ENCODE measurements around the gene HSF4. TPM values are rescaled to one million over a fixed set of nuclear protein-coding genes. Genes with fewer than 3 reads are reported as not detected.

HSF4 gene
- total and polyA plus RNA-seq, 7 experiments from 2014 or later = 9.9 to 150 (median 15.5) TPM; not detected in 2

DNA sequence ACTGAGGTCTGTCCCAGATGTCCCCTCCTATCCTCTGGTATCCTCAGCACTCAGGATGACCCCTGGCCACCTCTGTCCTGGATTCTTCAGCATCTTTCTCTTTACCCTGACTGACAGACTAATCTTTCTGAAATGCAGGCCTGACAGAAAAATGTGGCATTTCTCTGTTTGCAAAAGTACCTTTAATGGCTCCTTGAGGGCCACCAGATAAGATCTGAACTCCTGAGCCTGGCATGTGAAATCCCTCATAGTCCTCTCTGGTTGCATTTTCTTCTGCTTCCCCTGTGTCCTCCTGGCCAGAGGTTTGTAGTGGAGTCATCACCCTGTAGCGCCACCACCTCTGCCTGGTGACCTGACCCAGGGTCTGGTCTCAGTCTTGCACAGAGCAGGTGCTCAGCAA is 32.3 kb downstream of the HSF4 start:
- peaks cover 5 to 27% (median 10%) of the 10 kb centered on the region in 5 donors for H3K36me3 Mint-ChIP-seq
- peaks cover 7 to 71% (median 26%) of the 10 kb centered on the region in 3 experiments for H3K36me3 ChIP-seq (ENCODE audit: control insufficient read depth in 2 of 3, insufficient read depth in 3 of 3, low read length in 3 of 3)

GRCh38 chr16:67197704-67198103 is 33.2 kb downstream of the HSF4 start:
- H3K27me3 Mint-ChIP-seq = no peaks in the 10 kb centered on the region
- no peaks in the 10 kb centered on the region for H3K27me3 ChIP-seq (ENCODE audit: control insufficient read depth in 2 of 2, insufficient read depth in 2 of 2, low read length in 2 of 2)
- ATAC-seq (no peak), DNase-seq (no peak)
- H3K4me1 Mint-ChIP-seq = peaks cover 17 to 42% (median 33%) of the 10 kb centered on the region in 7 donors
- peak overlapping the region in 2 of 9 donors; percentile 12 to 67 for H3K27ac Mint-ChIP-seq
- POLR2A ChIA-PET = interaction anchor here (1.3 kb wide), 2 partner anchors 11 to 29 kb away, joined by 5 read pairs; partner anchors contain the start of gene TMEM208
- H3K4me1 ChIP-seq (ENCODE audit: control insufficient read depth in 2 of 2, insufficient read depth in 2 of 2, low read length in 2 of 2) = peaks cover 15 to 16% of the 10 kb centered on the region in 2 donors
- peaks cover 7 to 80% (median 26%) of the 10 kb centered on the region in 3 experiments for H3K36me3 ChIP-seq (ENCODE audit: control insufficient read depth in 2 of 3, insufficient read depth in 3 of 3, low read length in 3 of 3)
- H3K36me3 Mint-ChIP-seq = peaks cover 5 to 24% (median 10%) of the 10 kb centered on the region in 5 donors
- H3K4me3 Mint-ChIP-seq = no peak overlapping the region
- no peak overlapping the region for H3K4me3 ChIP-seq (ENCODE audit: low read length)
- H3K9me3 ChIP-seq (ENCODE audit: control insufficient read depth in 2 of 3, low read length in 3 of 3) = no peaks in the 10 kb centered on the region
- H3K27ac ChIP-seq (ENCODE audit: low read depth, low read length) = no peak overlapping the region
- intact Hi-C loops (cut with micrococcal nuclease) = no loop called here
- CTCF ChIA-PET = interaction anchor here (0.6 to 1.3 kb wide), 3 partner anchors 13 to 245 kb away, joined by 3 to 4 read pairs (median 3); no protein-coding TSS in a partner anchor
- no peaks in the 10 kb centered on the region for H3K9me3 Mint-ChIP-seq

More for the DNA sequence above, 32.3 kb downstream of the HSF4 start:
- ChIA-PET CTCF (interaction anchor here (0.6 kb wide), 1 partner anchor 22 kb away, joined by 4 read pairs; no protein-coding TSS in a partner anchor), POLR2A (interaction anchor here (0.5 to 0.8 kb wide), 2 partner anchors 30 to 409 kb away, joined by 3 to 4 read pairs; no protein-coding TSS in a partner anchor)
- Mint-ChIP-seq H3K27me3 (no peaks in the 10 kb centered on the region), H3K27ac (peak overlapping the region in 4 of 9 donors; percentile 45 to 69 (median 60)), H3K9me3 (no peaks in the 10 kb centered on the region), H3K4me1 (peaks cover 22 to 47% (median 38%) of the 10 kb centered on the region in 7 donors), H3K4me3 (no peak overlapping the region)
- Histone ChIP-seq H3K27ac (ENCODE audit: low read depth, low read length) (no peak overlapping the region), H3K4me3 (ENCODE audit: low read length) (no peak overlapping the region), H3K27me3 (ENCODE audit: control insufficient read depth in 2 of 2, insufficient read depth in 2 of 2, low read length in 2 of 2) (no peaks in the 10 kb centered on the region), H3K4me1 (ENCODE audit: control insufficient read depth in 2 of 2, insufficient read depth in 2 of 2, low read length in 2 of 2) (peaks cover 19% of the 10 kb centered on the region in 2 donors), H3K9me3 (ENCODE audit: control insufficient read depth in 2 of 3, low read length in 3 of 3) (no peaks in the 10 kb centered on the region)
- no peak for DNase-seq
- ATAC-seq = no peak
- intact Hi-C loops (cut with micrococcal nuclease) = no loop called here

GRCh38 chr16:67198238-67198734 is 33.7 kb downstream of the HSF4 start:
- POLR2A ChIA-PET = interaction anchor here (1.3 kb wide), 2 partner anchors 11 to 29 kb away, joined by 5 read pairs; partner anchors contain the start of gene TMEM208
- Mint-ChIP-seq H3K4me1 (peaks cover 15 to 36% (median 27%) of the 10 kb centered on the region in 7 donors), H3K4me3 (peak overlapping the region in 1 of 10 donors; percentile 58), H3K27me3 (no peaks in the 10 kb centered on the region), H3K27ac (peak overlapping the region in 3 of 9 donors; percentile 12 to 37 (median 12)), H3K36me3 (peaks cover 5 to 22% (median 10%) of the 10 kb centered on the region in 5 donors), H3K9me3 (no peaks in the 10 kb centered on the region)
- DNase-seq = peak in 2 of 9 donors; percentile 17 to 25
- ATAC-seq = peak; percentile 71
- Histone ChIP-seq H3K4me3 (ENCODE audit: low read length) (no peak overlapping the region), H3K36me3 (ENCODE audit: control insufficient read depth in 2 of 3, insufficient read depth in 3 of 3, low read length in 3 of 3) (peaks cover 7 to 85% (median 26%) of the 10 kb centered on the region in 3 experiments), H3K4me1 (ENCODE audit: control insufficient read depth in 2 of 2, insufficient read depth in 2 of 2, low read length in 2 of 2) (peaks cover 9 to 11% of the 10 kb centered on the region in 2 donors), H3K27ac (ENCODE audit: low read depth, low read length) (no peak overlapping the region), H3K9me3 (ENCODE audit: control insufficient read depth in 2 of 3, low read length in 3 of 3) (no peaks in the 10 kb centered on the region), H3K27me3 (ENCODE audit: control insufficient read depth in 2 of 2, insufficient read depth in 2 of 2, low read length in 2 of 2) (no peaks in the 10 kb centered on the region)
- CTCF ChIA-PET = interaction anchor here (0.5 to 1.3 kb wide), 3 partner anchors 13 to 422 kb away, joined by 3 to 4 read pairs (median 3); no protein-coding TSS in a partner anchor
- intact Hi-C loops (cut with micrococcal nuclease) = no loop called here

DNA sequence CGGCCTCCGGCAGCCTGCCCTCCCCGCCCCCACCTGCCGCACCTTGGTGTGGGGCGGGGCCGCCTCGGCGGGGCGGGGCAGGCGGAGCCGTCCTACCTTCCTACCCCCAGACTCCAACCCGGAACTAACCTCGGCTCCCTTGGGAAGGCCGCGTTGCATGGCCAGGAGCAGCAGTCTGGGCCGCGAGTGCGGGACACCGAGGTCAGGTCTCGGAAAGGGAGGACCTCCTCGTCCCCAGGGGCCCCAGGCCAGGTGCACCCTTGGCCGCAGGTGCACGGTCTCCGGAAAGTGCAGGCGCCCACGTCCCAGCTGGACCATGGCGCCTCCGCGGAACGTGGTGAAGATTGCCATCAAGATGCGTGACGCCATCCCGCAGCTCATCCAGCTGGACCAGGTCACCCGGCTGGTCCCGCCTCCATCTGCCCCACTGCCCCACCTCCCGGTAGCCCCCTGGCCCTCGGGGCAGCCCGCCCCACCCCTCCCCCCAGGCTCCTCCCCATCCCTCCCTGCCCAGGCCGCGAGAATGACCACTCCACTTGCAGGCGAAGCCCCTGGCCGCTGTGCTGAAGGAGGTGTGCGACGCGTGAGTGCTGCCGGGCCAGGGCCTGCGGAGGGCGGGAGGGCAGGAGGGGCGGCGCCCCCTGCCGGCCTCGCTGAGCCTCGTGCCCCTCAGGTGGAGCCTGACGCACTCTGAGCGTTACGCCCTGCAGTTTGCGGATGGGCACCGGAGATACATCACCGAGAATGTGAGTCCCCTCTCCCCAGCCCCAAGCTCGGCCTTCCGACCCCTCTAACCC is 34.7 kb downstream of the HSF4 start, which contains the start of gene ELMO3:
Gene ELMO3, plus strand, starts transcription at position 121 of the 797 bp plus-strand sequence. Its CDS starts 196 bp downstream, at position 317.
- H3K36me3 ChIP-seq (ENCODE audit: control insufficient read depth in 2 of 3, insufficient read depth in 3 of 3, low read length in 3 of 3) = peaks cover 7 to 89% (median 23%) of the 10 kb centered on the region in 3 experiments
- Mint-ChIP-seq H3K4me1 (peaks cover 15 to 27% (median 18%) of the 10 kb centered on the region in 7 donors), H3K4me3 (peak within 1 kb of the TSS in 2 of 10 donors; percentile 32 to 58), H3K36me3 (peaks cover 5 to 19% (median 10%) of the 10 kb centered on the region in 5 donors), H3K27ac (peak within 1 kb of the TSS in 3 of 9 donors; percentile 12 to 37 (median 12)), H3K9me3 (no peaks in the 10 kb centered on the region), H3K27me3 (no peaks in the 10 kb centered on the region)
- CTCF ChIA-PET = interaction anchor here (1.0 to 1.3 kb wide), 2 partner anchors 14 to 24 kb away, joined by 3 to 4 read pairs; no protein-coding TSS in a partner anchor
- intact Hi-C loops (cut with micrococcal nuclease) = no loop called here
- no peaks in the 10 kb centered on the region for H3K9me3 ChIP-seq (ENCODE audit: control insufficient read depth in 2 of 3, low read length in 3 of 3)
- POLR2A ChIA-PET = interaction anchor here (1.3 kb wide), 1 partner anchor 28 kb away, joined by 5 read pairs; the partner anchor contains the start of gene TMEM208
- peaks cover 0 to 1% of the 10 kb centered on the region in 2 donors for H3K4me1 ChIP-seq (ENCODE audit: control insufficient read depth in 2 of 2, insufficient read depth in 2 of 2, low read length in 2 of 2)
- DNase-seq = no peak
- H3K4me3 ChIP-seq (ENCODE audit: low read length) = no peak within 1 kb of the TSS
- H3K27ac ChIP-seq (ENCODE audit: low read depth, low read length) = no peak within 1 kb of the TSS
- H3K27me3 ChIP-seq (ENCODE audit: control insufficient read depth in 2 of 2, insufficient read depth in 2 of 2, low read length in 2 of 2) = no peaks in the 10 kb centered on the region
- ATAC-seq = peak; percentile 14

GRCh38 chr16:67199808-67200198 is 35.3 kb downstream of the HSF4 start:
- no peaks in the 10 kb centered on the region for H3K27me3 Mint-ChIP-seq
- H3K36me3 Mint-ChIP-seq = peaks cover 5 to 19% (median 10%) of the 10 kb centered on the region in 5 donors
- intact Hi-C loops (cut with micrococcal nuclease) = no loop called here
- CTCF ChIA-PET = no interaction called here
- Histone ChIP-seq H3K9me3 (ENCODE audit: control insufficient read depth in 2 of 3, low read length in 3 of 3) (no peaks in the 10 kb centered on the region), H3K27ac (ENCODE audit: low read depth, low read length) (no peak overlapping the region), H3K4me1 (ENCODE audit: control insufficient read depth in 2 of 2, insufficient read depth in 2 of 2, low read length in 2 of 2) (no peaks in the 10 kb centered on the region), H3K36me3 (ENCODE audit: control insufficient read depth in 2 of 3, insufficient read depth in 3 of 3, low read length in 3 of 3) (peaks cover 1 to 87% (median 17%) of the 10 kb centered on the region in 3 experiments), H3K4me3 (ENCODE audit: low read length) (no peak overlapping the region), H3K27me3 (ENCODE audit: control insufficient read depth in 2 of 2, insufficient read depth in 2 of 2, low read length in 2 of 2) (no peaks in the 10 kb centered on the region)
- no peak for ATAC-seq
- H3K4me3 Mint-ChIP-seq = peak overlapping the region in 1 of 10 donors; percentile 32
- H3K4me1 Mint-ChIP-seq = peaks cover 15 to 26% (median 17%) of the 10 kb centered on the region in 7 donors
- peak overlapping the region in 2 of 9 donors; percentile 62 to 69 for H3K27ac Mint-ChIP-seq
- no peaks in the 10 kb centered on the region for H3K9me3 Mint-ChIP-seq
- POLR2A ChIA-PET = no interaction called here
- no peak for DNase-seq

DNA sequence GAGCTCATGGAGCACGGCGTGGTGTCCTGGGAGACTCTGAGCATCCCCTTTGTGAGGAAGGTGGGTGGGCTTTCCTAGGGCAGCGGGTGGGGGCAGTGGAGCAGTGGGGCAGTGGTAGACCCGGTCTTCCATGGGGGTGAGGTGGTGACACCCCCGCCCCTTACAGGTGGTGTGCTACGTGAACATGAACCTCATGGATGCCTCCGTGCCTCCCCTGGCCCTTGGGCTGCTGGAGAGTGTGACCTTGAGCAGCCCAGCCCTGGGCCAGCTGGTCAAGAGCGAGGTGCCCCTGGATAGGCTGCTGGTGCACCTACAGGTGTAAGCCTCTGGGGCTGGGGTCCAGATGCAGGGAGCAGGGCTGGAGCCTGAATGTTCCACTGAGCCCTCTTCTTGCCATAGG is 35.9 kb downstream of the HSF4 start:
- DNase-seq (no peak), ATAC-seq (no peak)
- ChIA-PET CTCF (no interaction called here), POLR2A (no interaction called here)
- Mint-ChIP-seq H3K27ac (no peak overlapping the region), H3K4me1 (peaks cover 14 to 24% (median 15%) of the 10 kb centered on the region in 7 donors), H3K27me3 (no peaks in the 10 kb centered on the region), H3K9me3 (no peaks in the 10 kb centered on the region), H3K4me3 (no peak overlapping the region), H3K36me3 (peaks cover 5 to 17% (median 10%) of the 10 kb centered on the region in 5 donors)
- Histone ChIP-seq H3K27me3 (ENCODE audit: control insufficient read depth in 2 of 2, insufficient read depth in 2 of 2, low read length in 2 of 2) (no peaks in the 10 kb centered on the region), H3K4me1 (ENCODE audit: control insufficient read depth in 2 of 2, insufficient read depth in 2 of 2, low read length in 2 of 2) (no peaks in the 10 kb centered on the region), H3K36me3 (ENCODE audit: control insufficient read depth in 2 of 3, insufficient read depth in 3 of 3, low read length in 3 of 3) (peaks cover 0 to 80% (median 16%) of the 10 kb centered on the region in 3 experiments), H3K27ac (ENCODE audit: low read depth, low read length) (no peak overlapping the region), H3K4me3 (ENCODE audit: low read length) (no peak overlapping the region), H3K9me3 (ENCODE audit: control insufficient read depth in 2 of 3, low read length in 3 of 3) (no peaks in the 10 kb centered on the region)
- intact Hi-C loops (cut with micrococcal nuclease) = no loop called here

Data from naive thymus-derived CD4-positive, alpha-beta T cell (primary cell).